Measurements from ENCODE around the gene CYP26C1.

CYP26C1 gene

DNA sequence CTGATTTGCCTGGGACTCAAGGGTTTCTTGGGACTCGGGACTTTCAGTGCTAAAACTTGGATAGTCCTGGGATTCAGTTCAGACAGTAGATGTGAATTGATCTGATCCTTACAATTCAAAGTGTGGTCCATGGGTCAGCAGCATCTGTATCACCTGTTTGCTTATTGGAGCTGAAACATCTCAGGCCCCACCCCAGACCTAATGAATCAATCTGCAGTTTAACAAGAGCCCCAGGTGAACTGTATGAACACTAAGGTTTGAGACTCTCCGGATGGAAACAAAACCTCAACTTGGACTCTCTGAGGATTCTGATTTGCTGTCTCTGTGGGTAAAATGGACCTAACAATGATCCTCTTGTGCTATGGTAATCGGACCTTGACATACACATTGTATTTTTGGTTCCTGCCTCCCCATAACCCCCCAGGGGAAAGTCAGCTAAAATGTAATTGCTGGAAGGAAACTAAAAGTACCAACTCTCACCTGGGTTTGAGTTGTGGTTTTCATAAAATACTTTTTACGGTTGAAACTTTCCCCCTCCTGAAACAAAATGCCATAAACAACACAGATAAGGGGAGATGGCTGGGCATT lies 24.8 kb downstream of the CYP26C1 start:
- H3K27me3 ChIP-seq (replicated peaks): no peaks in the 10 kb centered on the region
- H3K4me3 ChIP-seq (ENCODE audit: low read depth, low read length): no peak overlapping the region
- H3K27ac ChIP-seq: no peak overlapping the region
- DNase-seq: no peak
- no peaks in the 10 kb centered on the region for H3K36me3 ChIP-seq (replicated peaks)
- TF ChIP-seq, protein P1, sequence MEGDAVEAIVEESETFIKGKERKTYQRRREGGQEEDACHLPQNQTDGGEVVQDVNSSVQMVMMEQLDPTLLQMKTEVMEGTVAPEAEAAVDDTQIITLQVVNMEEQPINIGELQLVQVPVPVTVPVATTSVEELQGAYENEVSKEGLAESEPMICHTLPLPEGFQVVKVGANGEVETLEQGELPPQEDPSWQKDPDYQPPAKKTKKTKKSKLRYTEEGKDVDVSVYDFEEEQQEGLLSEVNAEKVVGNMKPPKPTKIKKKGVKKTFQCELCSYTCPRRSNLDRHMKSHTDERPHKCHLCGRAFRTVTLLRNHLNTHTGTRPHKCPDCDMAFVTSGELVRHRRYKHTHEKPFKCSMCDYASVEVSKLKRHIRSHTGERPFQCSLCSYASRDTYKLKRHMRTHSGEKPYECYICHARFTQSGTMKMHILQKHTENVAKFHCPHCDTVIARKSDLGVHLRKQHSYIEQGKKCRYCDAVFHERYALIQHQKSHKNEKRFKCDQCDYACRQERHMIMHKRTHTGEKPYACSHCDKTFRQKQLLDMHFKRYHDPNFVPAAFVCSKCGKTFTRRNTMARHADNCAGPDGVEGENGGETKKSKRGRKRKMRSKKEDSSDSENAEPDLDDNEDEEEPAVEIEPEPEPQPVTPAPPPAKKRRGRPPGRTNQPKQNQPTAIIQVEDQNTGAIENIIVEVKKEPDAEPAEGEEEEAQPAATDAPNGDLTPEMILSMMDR (IDR thresholded peaks at IDR 0.05; ENCODE audit: low read depth, low read length, missing control alignments): no peak
- in situ Hi-C loops (cut with HindIII; ENCODE audit: low pct_ligation_motif_present, low sequenced_read_pairs): no loop called here

DNA sequence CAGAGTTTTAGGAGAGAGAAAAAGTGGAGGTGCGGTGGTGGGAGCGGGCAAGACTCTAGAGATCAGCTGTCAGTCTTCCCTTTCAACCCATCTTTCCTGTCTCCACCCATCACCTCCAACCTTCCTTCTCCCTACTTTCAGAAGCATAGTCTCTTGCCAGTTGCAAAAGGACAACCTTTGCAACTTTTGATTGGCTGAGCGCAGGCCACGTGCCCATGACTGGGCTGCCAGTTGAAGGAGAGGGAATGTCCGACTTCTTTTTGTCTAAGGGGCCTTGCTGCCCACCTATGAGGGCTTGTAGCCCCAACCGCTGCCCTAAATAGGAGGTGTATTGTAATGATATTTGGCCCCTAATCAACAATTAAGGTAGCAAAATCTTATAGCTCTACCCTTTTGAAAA lies 25.7 kb downstream of the CYP26C1 start:
- Histone ChIP-seq H3K36me3 (replicated peaks) (no peaks in the 10 kb centered on the region), H3K4me3 (ENCODE audit: low read depth, low read length) (no peak overlapping the region), H3K27me3 (replicated peaks) (no peaks in the 10 kb centered on the region), H3K27ac (no peak overlapping the region)
- in situ Hi-C loops (cut with HindIII; ENCODE audit: low pct_ligation_motif_present, low sequenced_read_pairs): no loop called here
- DNase-seq: no peak
- TF ChIP-seq, protein P1 (IDR thresholded peaks at IDR 0.05; ENCODE audit: low read depth, low read length, missing control alignments): no peak

DNA sequence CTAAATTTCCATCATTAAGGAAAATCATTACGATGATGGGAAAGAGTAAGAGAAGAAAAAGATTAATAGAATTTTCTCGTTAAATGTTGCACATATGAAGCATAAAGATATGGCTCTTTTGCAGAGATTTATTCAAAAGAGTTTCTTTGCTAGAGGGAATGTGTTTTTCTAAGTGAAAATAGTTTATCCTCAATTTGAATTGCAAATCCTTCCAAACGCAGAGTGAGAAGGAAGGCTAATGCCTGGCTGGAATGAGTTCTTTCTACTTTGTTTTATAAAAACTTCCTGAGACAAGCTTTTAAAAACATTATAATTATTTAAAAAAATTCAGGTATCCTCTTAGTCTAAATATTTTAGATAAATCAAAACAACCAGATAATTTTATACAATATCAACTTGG lies 27.2 kb downstream of the CYP26C1 start:
- no peak for DNase-seq
- H3K27ac ChIP-seq: no peak overlapping the region
- H3K36me3 ChIP-seq (replicated peaks): no peaks in the 10 kb centered on the region
- in situ Hi-C loops (cut with HindIII; ENCODE audit: low pct_ligation_motif_present, low sequenced_read_pairs): no loop called here
- no peak overlapping the region for H3K4me3 ChIP-seq (ENCODE audit: low read depth, low read length)
- TF ChIP-seq, protein P1 (IDR thresholded peaks at IDR 0.05; ENCODE audit: low read depth, low read length, missing control alignments): no peak
- H3K27me3 ChIP-seq (replicated peaks): no peaks in the 10 kb centered on the region

DNA sequence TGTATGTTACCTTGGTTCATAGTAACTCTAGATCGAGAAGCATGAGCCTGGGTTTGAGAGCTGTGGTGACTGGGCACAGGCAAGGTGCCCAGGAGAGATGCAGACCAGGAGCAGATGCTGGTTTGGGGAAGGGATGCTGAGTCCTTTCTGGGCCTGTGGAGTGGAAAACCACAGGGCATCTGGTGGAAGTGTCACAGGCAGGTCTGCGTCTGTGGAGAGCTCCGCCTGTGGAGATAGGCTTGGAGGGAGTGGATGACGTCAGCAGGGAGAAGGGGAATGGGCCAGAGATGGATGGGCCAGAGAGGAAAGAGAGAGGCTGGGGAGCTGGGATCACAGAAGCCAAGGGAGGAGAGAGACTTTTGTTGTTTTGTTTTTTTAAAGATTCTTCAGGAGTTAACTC lies 27.9 kb downstream of the CYP26C1 start:
- TF ChIP-seq, protein P1 (IDR thresholded peaks at IDR 0.05; ENCODE audit: low read depth, low read length, missing control alignments): no peak
- Histone ChIP-seq H3K27ac (no peak overlapping the region), H3K4me3 (ENCODE audit: low read depth, low read length) (no peak overlapping the region), H3K36me3 (replicated peaks) (no peaks in the 10 kb centered on the region), H3K27me3 (replicated peaks) (no peaks in the 10 kb centered on the region)
- in situ Hi-C loops (cut with HindIII; ENCODE audit: low pct_ligation_motif_present, low sequenced_read_pairs): no loop called here
- no peak for DNase-seq

DNA sequence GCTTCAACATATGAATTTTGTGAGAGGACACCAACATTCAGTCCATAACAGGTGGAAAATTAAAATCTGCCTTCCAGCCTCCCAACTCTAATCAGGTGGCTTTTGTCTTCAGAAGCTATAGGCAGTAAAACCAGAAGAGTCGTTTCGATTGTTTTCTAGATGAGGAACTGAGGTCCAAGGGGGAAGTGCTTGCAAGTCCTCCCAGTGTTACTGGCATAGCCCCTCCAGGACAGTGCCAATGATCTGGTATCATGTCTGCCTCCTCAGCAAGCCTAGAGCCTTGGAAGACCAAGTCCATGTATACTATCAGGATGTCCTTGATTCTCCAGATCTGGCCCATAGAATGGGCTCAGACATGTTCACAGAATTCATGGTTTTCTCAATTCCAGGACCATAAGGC lies 30.0 kb downstream of the CYP26C1 start:
- no peak overlapping the region for H3K4me3 ChIP-seq (ENCODE audit: low read depth, low read length)
- TF ChIP-seq, protein P1 (IDR thresholded peaks at IDR 0.05; ENCODE audit: low read depth, low read length, missing control alignments): no peak
- no peak overlapping the region for H3K27ac ChIP-seq
- in situ Hi-C loops (cut with HindIII; ENCODE audit: low pct_ligation_motif_present, low sequenced_read_pairs): no loop called here
- H3K36me3 ChIP-seq (replicated peaks): no peaks in the 10 kb centered on the region
- no peaks in the 10 kb centered on the region for H3K27me3 ChIP-seq (replicated peaks)
- DNase-seq: no peak

DNA sequence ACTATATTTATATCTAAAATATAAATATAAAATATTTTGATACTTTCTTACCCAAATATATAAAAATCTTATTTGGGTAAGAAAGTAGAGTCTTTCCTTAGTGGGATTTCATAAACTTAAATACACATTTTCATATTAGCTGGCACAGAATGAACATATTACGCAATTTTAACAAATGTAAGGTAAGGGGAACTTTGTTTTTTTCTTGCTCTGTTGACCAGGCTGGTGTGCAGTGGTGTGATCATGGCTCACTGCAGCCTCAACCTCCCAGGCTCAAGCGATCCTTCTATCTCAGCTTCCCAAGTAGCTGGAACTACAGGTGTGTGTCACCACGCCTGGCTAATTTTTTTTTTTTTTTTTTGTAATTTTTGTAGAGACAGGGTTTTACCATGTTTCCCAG lies 31.4 kb downstream of the CYP26C1 start:
- Histone ChIP-seq H3K4me3 (ENCODE audit: low read depth, low read length) (no peak overlapping the region), H3K27ac (no peak overlapping the region), H3K27me3 (replicated peaks) (no peaks in the 10 kb centered on the region), H3K36me3 (replicated peaks) (no peaks in the 10 kb centered on the region)
- TF ChIP-seq, protein P1 (IDR thresholded peaks at IDR 0.05; ENCODE audit: low read depth, low read length, missing control alignments): no peak
- no peak for DNase-seq
- in situ Hi-C loops (cut with HindIII; ENCODE audit: low pct_ligation_motif_present, low sequenced_read_pairs): no loop called here

All from brain microvascular endothelial cell (primary cell).